Cardiac muscle cell (in vitro differentiated cells and primary cell): ENCODE measurements around the gene DBI. TPM values are rescaled to one million over a fixed set of nuclear protein-coding genes. Genes with fewer than 3 reads are reported as not detected.
"Not testable (repeated sequence)": the region's sequence is repeated elsewhere in the genome, so short reads cannot be mapped to it uniquely, and the experiment has no call there.

ENCODE experiments used
- DNase-seq, 2 donors: peaks; one replicate each; pipeline versions ENCODE4 v3.0.0 to v3.0.0-alpha.2; 2010 to 2017; ENCODE audit warnings: low read depth in 1 of 2, low spot score in 1 of 2
- H3K27ac ChIP-seq: fragments of 200-600 bp; sonication (generic); 2 replicates; pipeline ENCODE4 v1.5.1; 2016
- H3K27me3 ChIP-seq: fragments of 200-600 bp; sonication (generic); 2 replicates; pipeline ENCODE4 v1.6.0; 2016; ENCODE audit warnings: control low read depth
- H3K36me3 ChIP-seq: fragments of 200-600 bp; sonication (generic); 2 replicates; pipeline ENCODE4 v1.5.1; 2016; ENCODE audit warnings: control low read depth
- H3K4me1 ChIP-seq: fragments of 200-600 bp; sonication (generic); 2 replicates; pipeline ENCODE4 v1.8.1; 2017; ENCODE audit warnings: low read depth, mild to moderate bottlenecking, mixed run types
- H3K4me3 ChIP-seq: fragments of 200-600 bp; sonication (generic); 2 replicates; pipeline ENCODE4 v1.5.1; 2016; ENCODE audit warnings: mild to moderate bottlenecking
- H3K9me3 ChIP-seq: fragments of 200-600 bp; sonication (generic); 2 replicates; pipeline ENCODE4 v1.5.1; 2017; ENCODE audit warnings: low read depth, mild to moderate bottlenecking, control low read depth
- CTCF ChIP-seq: IDR thresholded peaks from 2 replicates; pipeline ENCODE4 v1.5.1; 2012; ENCODE audit warnings: low read depth, mild to moderate bottlenecking, low read length
- polyA plus RNA-seq: library from polyadenylated mRNA; unstranded; fragments of >200 nt; fragmentation: Nextera tagmentation; extraction: Ambion mirVana; gene quantifications from 2 replicates; pipeline ENCODE4 v1.2.1, GENCODE V29; 2016
- total RNA-seq: library from RNA; depleted of rRNA; stranded (reverse); fragments of >200 nt; gene quantifications from 2 replicates; pipeline ENCODE4 v1.2.3, GENCODE V29; 2016

The DBI gene
- total and polyA plus RNA-seq, 2 experiments from 2014 or later = 158 to 350 TPM

GRCh38 chr2:119402645-119403560, 36.1 kb downstream of the DBI start:
- Histone ChIP-seq H3K4me1 (no peaks in the 10 kb centered on the region), H3K27ac (no peak overlapping the region), H3K4me3 (no peak overlapping the region), H3K9me3 (no peaks in the 10 kb centered on the region), H3K27me3 (no peaks in the 10 kb centered on the region), H3K36me3 (no peaks in the 10 kb centered on the region)
- peak in 1 of 2 donors; percentile 32 for DNase-seq
- TF ChIP-seq CTCF = no peak

GRCh38 chr2:119403618-119404017, 36.8 kb downstream of the DBI start:
- not testable (repeated sequence) for H3K4me3 ChIP-seq, H3K27me3 ChIP-seq, H3K9me3 ChIP-seq, H3K27ac ChIP-seq, H3K36me3 ChIP-seq, DNase-seq, H3K4me1 ChIP-seq

GRCh38 chr2:119405151-119405550, 38.4 kb downstream of the DBI start:
- H3K27ac ChIP-seq = no peak overlapping the region
- no peaks in the 10 kb centered on the region for H3K27me3 ChIP-seq
- DNase-seq = no peak
- no peaks in the 10 kb centered on the region for H3K9me3 ChIP-seq
- H3K36me3 ChIP-seq = no peaks in the 10 kb centered on the region
- H3K4me1 ChIP-seq = peaks cover 3% of the 10 kb centered on the region
- TF ChIP-seq CTCF = no peak
- H3K4me3 ChIP-seq = no peak overlapping the region

GRCh38 chr2:119407430-119408220, 40.8 kb downstream of the DBI start:
- no peaks in the 10 kb centered on the region for H3K27me3 ChIP-seq
- no peaks in the 10 kb centered on the region for H3K36me3 ChIP-seq
- no peak overlapping the region for H3K4me3 ChIP-seq
- peak; percentile 76 for TF ChIP-seq CTCF
- DNase-seq = peak; percentile 74 to 79
- H3K4me1 ChIP-seq = peaks cover 3% of the 10 kb centered on the region
- no peak overlapping the region for H3K27ac ChIP-seq
- H3K9me3 ChIP-seq = no peaks in the 10 kb centered on the region

GRCh38 chr2:119408221-119408619, 41.4 kb downstream of the DBI start:
- Histone ChIP-seq H3K27ac (no peak overlapping the region), H3K27me3 (no peaks in the 10 kb centered on the region), H3K4me3 (no peak overlapping the region), H3K9me3 (no peaks in the 10 kb centered on the region), H3K36me3 (no peaks in the 10 kb centered on the region), H3K4me1 (peaks cover 3% of the 10 kb centered on the region)
- no peak for DNase-seq
- no peak for TF ChIP-seq CTCF

GRCh38 chr2:119409506-119409905, 42.7 kb downstream of the DBI start:
- H3K9me3 ChIP-seq = no peaks in the 10 kb centered on the region
- H3K27ac ChIP-seq = no peak overlapping the region
- TF ChIP-seq CTCF = no peak

More at GRCh38 chr2:119409506-119409905, 42.7 kb downstream of the DBI start:
- Histone ChIP-seq H3K27me3 (no peaks in the 10 kb centered on the region), H3K36me3 (no peaks in the 10 kb centered on the region), H3K4me3 (no peak overlapping the region), H3K4me1 (peaks cover 3% of the 10 kb centered on the region)
- DNase-seq = no peak
